Colonic mucosa (tissue), 4 donors: Measurements from ENCODE around the gene NUP37. TPM values are rescaled to one million over a fixed set of nuclear protein-coding genes. Genes with fewer than 3 reads are reported as not detected.
A peak's percentile ranks its signal among the peaks of the same experiment; 100 is the strongest.

Experiments used
- DNase-seq: peaks from one replicate; pipeline ENCODE4 v3.0.0-alpha.2; 2020
- H3K27ac ChIP-seq: fragments of 200-600 bp; one replicate; pipeline ENCODE4 v1.8.0; 2021
- H3K27me3 ChIP-seq: fragments of 200-600 bp; one replicate; pipeline ENCODE4 v1.8.0; 2021
- H3K36me3 ChIP-seq: fragments of 200-600 bp; one replicate; pipeline ENCODE4 v1.8.0; 2021
- H3K4me1 ChIP-seq: fragments of 200-600 bp; one replicate; pipeline ENCODE4 v1.8.0; 2021; ENCODE audit warnings: mild to moderate bottlenecking
- H3K4me3 ChIP-seq: fragments of 200-600 bp; one replicate; pipeline ENCODE4 v1.8.0; 2021
- H3K9ac ChIP-seq, 2 donors: one replicate each; pipeline ENCODE4 v1.7.0; 2013; ENCODE audit warnings: control low read depth in 2 of 2, low read depth in 2 of 2, low read length in 2 of 2
- H3K9me3 ChIP-seq: fragments of 200-600 bp; one replicate; pipeline ENCODE4 v1.8.0; 2021
- CTCF ChIP-seq: fragments of 200-600 bp; IDR thresholded peaks from one replicate; pipeline ENCODE4 v1.8.0; 2022; ENCODE audit warnings: antibody characterized with exemption, mild to moderate bottlenecking
- intact Hi-C: fragments of 100-400 bp; cut with DNase I; formaldehyde crosslinking; loops from one replicate; pipeline ENCODE4 v1.14.1; 2022
- total RNA-seq, 2 donors: library from RNA; stranded (reverse); fragmentation: NEBNext Ultra II Directional in 1 of 2; extraction: Animal tissue kit (Norgen Biotek cat#: 25700) in 1 of 2; gene quantifications; one replicate each; pipeline ENCODE4 v1.2.1, GENCODE V29; 2021
- donor health status: healthy.
- donor health status: DM: no; HTN: no; CAD: no.
- donor health status: DM: no; HTN: no; CAD: no.

Gene NUP37
- total RNA-seq, 2 donors from 2014 or later, result 25.6 to 49.9 TPM

GRCh38 chr12:102067574-102068258 is 52.2 kb downstream of the NUP37 start:
- H3K4me3 ChIP-seq, result no peak overlapping the region
- no peaks in the 10 kb centered on the region for H3K9me3 ChIP-seq
- H3K27ac ChIP-seq, result no peak overlapping the region
- TF ChIP-seq CTCF, result no peak
- intact Hi-C loops, result no loop called here
- H3K27me3 ChIP-seq, result no peaks in the 10 kb centered on the region
- no peak for DNase-seq
- no peaks in the 10 kb centered on the region for H3K4me1 ChIP-seq
- H3K36me3 ChIP-seq, result no peaks in the 10 kb centered on the region
- H3K9ac ChIP-seq, result no peak overlapping the region

GRCh38 chr12:102064476-102064875 is 55.4 kb downstream of the NUP37 start:
- no peaks in the 10 kb centered on the region for H3K27me3 ChIP-seq
- intact Hi-C loops, result no loop called here
- H3K9me3 ChIP-seq, result no peaks in the 10 kb centered on the region
- no peak for DNase-seq
- H3K9ac ChIP-seq, result no peak overlapping the region
- TF ChIP-seq CTCF, result no peak
- no peak overlapping the region for H3K4me3 ChIP-seq
- H3K27ac ChIP-seq, result no peak overlapping the region
- no peaks in the 10 kb centered on the region for H3K36me3 ChIP-seq
- no peaks in the 10 kb centered on the region for H3K4me1 ChIP-seq

GRCh38 chr12:102063069-102063468 is 56.8 kb downstream of the NUP37 start:
- Histone ChIP-seq H3K4me1 (no peaks in the 10 kb centered on the region), H3K4me3 (no peak overlapping the region), H3K27me3 (no peaks in the 10 kb centered on the region), H3K27ac (no peak overlapping the region), H3K9ac (no peak overlapping the region), H3K9me3 (no peaks in the 10 kb centered on the region), H3K36me3 (no peaks in the 10 kb centered on the region)
- intact Hi-C loops, result no loop called here
- DNase-seq, result no peak
- TF ChIP-seq CTCF, result no peak

- H3K9me3 ChIP-seq, result no peaks in the 10 kb centered on the region
- no peak overlapping the region for H3K27ac ChIP-seq
- no peak overlapping the region for H3K4me3 ChIP-seq
- intact Hi-C loops, result no loop called here
- no peaks in the 10 kb centered on the region for H3K27me3 ChIP-seq
- no peak overlapping the region for H3K9ac ChIP-seq
- no peaks in the 10 kb centered on the region for H3K36me3 ChIP-seq
- no peaks in the 10 kb centered on the region for H3K4me1 ChIP-seq
- no peak for DNase-seq
- no peak for TF ChIP-seq CTCF
These were observed 57.5 kb downstream of the NUP37 start for GRCh38 chr12:102062419-102062806.

GRCh38 chr12:102061560-102062418 is 58.1 kb downstream of the NUP37 start, which contains the start of gene WASHC3:
Gene WASHC3, minus strand, starts transcription at chr12:102061991. Its CDS starts 29 bp downstream, at chr12:102061962.
- Histone ChIP-seq H3K9ac (peak within 1 kb of the TSS; percentile 96 to 97), H3K9me3 (no peaks in the 10 kb centered on the region), H3K27ac (peak within 1 kb of the TSS; percentile 85), H3K36me3 (no peaks in the 10 kb centered on the region), H3K27me3 (no peaks in the 10 kb centered on the region), H3K4me3 (peak within 1 kb of the TSS; percentile 91), H3K4me1 (no peaks in the 10 kb centered on the region)
- DNase-seq, result peak; percentile 98
- intact Hi-C loops, result no loop called here
- no peak for TF ChIP-seq CTCF
